Hematopoietic multipotent progenitor cell treated with erythropoietin and hydrocortisone succinate and interleukin-3 and kit ligand, for 4 days (in vitro differentiated cells): ENCODE results near the gene TNS1.

Experiments
- DNase-seq: peaks from one replicate; pipeline ENCODE4 v3.0.0-alpha.2; 2015

TNS1 gene

GRCh38 chr2:217926801-217927200 is 76.0 kb downstream of the TNS1 start:
- no peak for DNase-seq

- no peak for DNase-seq
These were observed 78.4 kb downstream of the TNS1 start for GRCh38 chr2:217924346-217924901.

- DNase-seq, result no peak
These were observed 79.6 kb downstream of the TNS1 start for GRCh38 chr2:217923007-217923686.

GRCh38 chr2:217922101-217923006 is 80.4 kb downstream of the TNS1 start:
- no peak for DNase-seq

- no peak for DNase-seq
These were observed 81.8 kb downstream of the TNS1 start for GRCh38 chr2:217920879-217921603.

- no peak for DNase-seq
These were observed 82.9 kb downstream of the TNS1 start for GRCh38 chr2:217919781-217920351.

- DNase-seq, result no peak
These were observed 83.6 kb downstream of the TNS1 start for GRCh38 chr2:217919204-217919603.

GRCh38 chr2:217918308-217919024 is 84.3 kb downstream of the TNS1 start:
- no peak for DNase-seq

GRCh38 chr2:217916504-217917254 is 86.1 kb downstream of the TNS1 start:
- DNase-seq, result no peak

- DNase-seq, result no peak
These were observed 87.1 kb downstream of the TNS1 start for GRCh38 chr2:217915706-217916105.

GRCh38 chr2:217914878-217915277 is 87.9 kb downstream of the TNS1 start:
- DNase-seq, result no peak

GRCh38 chr2:217914078-217914477 is 88.7 kb downstream of the TNS1 start:
- no peak for DNase-seq

- no peak for DNase-seq
These were observed 89.4 kb downstream of the TNS1 start for GRCh38 chr2:217913436-217913835.

- DNase-seq, result no peak
These were observed 90.4 kb downstream of the TNS1 start for GRCh38 chr2:217912098-217913024.

- no peak for DNase-seq
These were observed 91.3 kb downstream of the TNS1 start for GRCh38 chr2:217911283-217912097.

- DNase-seq, result no peak
These were observed 92.0 kb downstream of the TNS1 start for GRCh38 chr2:217910875-217911212.

- no peak for DNase-seq
These were observed 93.5 kb downstream of the TNS1 start for GRCh38 chr2:217909156-217909820.

GRCh38 chr2:217908544-217908943 is 94.3 kb downstream of the TNS1 start:
- DNase-seq, result no peak

GRCh38 chr2:217907266-217907665 is 95.5 kb downstream of the TNS1 start:
- no peak for DNase-seq
